Stimulated activated CD8-positive, alpha-beta memory T cell treated with anti-CD3 and anti-CD28 coated beads, Interleukin-15, amount 100 ng/mL, for 24 hours (primary cell): Measurements from ENCODE around the gene ARHGAP21.
A peak's percentile ranks its signal among the peaks of the same experiment; 100 is the strongest.

Experiments
- DNase-seq: peaks from one replicate; pipeline ENCODE4 v3.0.0-alpha.2; 2020; ENCODE audit warnings: low read depth

Gene ARHGAP21

DNA sequence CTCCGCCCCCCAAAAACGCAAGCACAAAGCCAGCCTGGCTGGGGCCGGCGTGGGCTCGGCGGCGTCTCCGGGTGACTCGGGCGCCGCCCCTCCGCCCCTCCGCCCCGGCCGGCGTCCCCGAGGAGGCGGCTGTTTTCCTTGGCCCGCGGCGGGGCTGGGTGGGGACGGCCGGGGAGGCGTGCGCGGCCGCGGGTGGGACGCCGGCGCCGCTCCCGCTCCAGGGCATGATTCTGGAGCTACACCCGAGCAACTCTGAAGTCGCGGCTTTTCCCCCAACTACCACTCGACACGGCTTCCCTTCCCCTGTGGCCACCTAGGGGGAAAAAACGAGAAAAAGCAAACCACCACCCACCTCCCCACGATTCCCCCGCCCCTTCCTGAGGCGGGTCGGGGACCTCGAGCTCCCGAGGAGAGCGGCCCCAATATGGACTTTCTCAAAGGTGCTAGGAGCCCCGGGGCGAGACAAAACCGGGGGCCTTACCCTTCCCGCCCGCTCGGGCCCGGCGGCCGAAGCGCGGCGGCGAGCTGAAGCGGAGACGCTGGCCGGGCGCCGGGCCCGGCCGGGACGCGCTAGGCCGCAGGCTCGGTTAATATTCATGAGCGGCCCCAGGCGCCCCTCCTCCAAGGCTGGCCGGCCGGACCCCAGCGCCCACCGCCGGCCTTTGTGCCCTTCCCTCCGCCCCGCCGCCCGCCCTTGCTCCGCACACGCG is 856 bp downstream of the ARHGAP21 start:
- DNase-seq: peak; percentile 18

DNA sequence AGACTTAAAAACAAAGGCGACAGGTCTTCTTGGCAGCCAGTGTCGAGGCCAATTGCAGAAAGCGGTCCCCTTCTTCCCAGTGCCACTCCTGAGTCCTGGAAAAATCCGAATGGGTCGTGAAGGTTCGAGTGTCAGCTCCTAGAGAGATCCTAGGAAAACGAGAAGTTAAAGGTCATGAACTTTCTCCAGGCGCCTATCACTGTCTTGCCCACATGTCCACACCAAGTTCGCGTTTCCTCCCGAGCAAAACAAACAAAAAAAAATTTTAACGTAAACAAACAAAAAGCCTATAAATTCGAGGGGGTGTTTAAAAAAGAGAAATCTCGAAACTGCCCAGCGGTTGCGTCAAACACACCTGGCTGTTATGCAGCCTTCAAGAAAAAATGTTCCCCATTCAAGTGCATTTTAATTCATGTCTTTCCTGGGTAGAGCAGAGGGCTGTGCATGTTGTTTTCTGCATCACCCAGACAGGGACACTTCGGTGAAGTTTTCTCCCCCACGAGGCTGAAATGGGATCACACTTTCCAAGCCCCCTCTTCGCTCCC is 1.5 kb downstream of the ARHGAP21 start:
- no peak for DNase-seq

DNA sequence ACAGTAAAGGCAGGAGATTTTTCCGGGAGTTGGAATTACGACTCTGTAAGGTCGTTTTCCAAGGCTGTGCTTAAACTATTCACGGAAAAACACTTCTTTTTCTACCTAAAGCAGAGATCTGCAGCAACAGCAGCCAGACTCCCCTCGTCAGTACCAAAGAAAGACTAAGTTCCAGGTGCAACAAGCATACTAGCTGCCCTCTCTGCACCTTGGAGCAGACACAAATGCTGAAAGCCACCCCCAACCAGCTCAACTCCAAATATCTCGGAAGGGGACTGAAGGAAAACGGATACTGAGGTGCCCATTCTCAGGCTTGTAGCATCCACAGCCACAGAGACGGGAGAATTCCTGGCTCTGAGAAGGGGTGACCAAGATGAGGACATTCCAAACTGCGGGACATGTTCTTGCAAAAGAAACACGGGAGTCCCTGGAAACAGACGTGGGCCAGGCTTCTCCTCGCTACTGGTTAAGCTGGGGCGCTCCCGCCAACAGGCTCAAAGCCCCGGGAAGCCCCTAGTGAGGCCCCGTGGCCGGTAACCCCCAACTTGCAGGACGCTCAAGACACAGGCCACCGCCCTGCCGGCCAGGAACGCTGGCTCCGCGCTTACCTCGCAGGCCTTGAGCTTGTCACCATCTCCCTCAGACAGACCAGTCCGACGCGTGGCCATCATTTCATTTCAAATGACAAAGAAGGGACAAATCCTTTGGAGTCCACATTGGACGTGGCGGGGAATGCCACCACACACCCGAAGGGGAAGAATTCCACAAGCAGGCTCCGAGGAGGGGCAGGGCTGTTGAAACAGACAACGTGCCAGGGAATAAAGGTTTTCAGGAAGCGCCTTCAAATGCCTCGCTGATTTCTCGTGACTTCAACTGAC is 2.2 kb downstream of the ARHGAP21 start:
- DNase-seq: no peak

DNA sequence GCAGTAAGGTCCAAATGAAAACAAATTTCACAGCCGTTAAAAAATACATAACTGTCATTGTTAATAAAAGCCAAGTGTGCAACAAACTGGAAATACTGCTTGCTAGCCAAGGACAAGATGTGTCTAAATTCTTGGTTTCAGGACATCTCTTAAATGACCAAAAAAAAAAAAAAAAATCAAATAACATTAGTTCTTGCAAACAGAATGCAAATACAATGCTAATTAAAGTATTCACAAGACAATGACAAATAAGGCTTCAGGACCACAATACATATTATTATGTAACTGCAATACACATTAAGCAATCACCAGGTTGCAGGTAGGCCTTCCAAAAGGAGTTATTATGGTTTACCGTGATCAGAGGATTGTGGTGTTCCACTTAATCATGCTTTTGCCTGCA is 3.6 kb downstream of the ARHGAP21 start:
- DNase-seq: no peak

DNA sequence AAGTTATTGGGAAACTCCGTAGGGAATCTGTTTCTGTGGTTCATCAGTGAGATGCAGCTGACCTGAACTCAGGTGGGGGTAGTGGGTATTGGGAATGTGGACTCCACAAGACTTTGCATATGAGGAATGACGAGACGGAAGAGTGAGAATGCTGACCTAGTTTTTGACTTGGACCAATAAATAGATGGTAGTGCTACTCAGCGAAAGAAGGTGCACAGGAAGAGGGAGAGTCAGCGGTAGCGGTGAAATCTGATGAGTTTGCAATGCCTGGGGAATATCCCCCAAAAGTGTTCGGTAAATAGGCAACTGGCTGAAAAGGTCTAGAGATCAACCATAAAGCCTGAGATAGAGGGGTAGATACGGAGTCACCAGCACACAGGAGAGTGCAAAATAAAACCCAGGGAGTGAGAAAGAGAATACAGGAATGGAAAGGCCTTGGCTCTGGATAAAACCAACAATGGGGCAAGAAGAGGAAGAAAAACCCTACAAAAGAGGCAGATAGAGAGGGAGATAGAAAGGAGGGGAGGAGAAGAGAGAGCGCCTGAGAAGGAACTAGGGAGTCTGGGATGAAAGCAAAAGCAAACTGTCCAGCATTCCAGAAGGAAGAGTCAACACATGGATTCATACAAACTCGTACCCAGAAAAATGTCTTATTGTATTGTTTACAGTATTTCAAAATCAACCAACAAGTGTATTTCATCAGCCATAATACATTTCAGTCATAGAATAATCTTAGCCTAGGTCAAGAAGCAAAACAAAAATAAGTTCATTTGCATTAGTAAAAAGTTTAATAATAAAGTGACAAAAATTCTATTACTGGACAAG is 5.4 kb downstream of the ARHGAP21 start:
- no peak for DNase-seq

GRCh38 chr10:24716295-24716694 is 7.4 kb downstream of the ARHGAP21 start:
- no peak for DNase-seq

DNA sequence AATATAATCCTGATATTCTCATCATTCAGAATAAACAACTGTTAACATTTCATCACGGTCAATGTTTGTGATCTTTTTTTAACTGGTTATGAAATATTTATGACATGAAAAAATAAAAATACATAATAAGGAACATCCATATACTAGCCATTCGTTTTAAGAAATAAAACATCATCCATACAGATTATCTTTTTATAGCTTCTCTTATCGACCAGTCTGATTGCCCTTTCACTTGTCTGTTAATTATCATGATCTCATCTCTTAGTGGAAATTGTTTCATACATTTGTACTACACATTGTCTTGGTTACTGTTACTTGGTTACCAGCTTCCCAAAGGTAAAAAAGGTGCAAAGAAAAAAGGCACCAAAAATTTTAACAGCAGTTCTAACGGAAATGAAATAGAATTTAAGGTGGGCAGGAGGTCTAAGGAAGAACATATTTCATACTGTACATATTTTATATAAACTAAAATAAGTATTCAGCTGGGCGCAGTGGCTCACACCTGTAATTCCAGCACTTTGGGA is 8.4 kb downstream of the ARHGAP21 start:
- DNase-seq: no peak

DNA sequence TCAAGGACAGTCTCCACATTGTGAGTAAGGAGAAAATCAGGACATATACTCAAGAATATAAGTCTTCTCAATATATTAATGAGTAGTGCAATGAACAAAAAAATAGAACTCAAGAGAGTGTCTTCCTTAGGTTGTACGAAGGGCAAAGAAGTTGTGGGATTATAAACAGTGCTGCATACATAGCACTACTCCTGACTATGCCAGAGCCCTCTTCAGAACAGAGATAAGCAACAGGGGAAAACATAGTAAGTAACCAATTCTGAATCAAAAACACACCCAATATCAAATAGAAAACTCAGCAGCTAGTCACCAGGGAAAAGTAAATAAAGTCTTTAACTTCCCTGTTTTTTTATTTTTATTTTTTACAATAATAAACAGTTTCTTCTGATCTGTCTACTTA is 10.6 kb downstream of the ARHGAP21 start:
- DNase-seq: no peak

DNA sequence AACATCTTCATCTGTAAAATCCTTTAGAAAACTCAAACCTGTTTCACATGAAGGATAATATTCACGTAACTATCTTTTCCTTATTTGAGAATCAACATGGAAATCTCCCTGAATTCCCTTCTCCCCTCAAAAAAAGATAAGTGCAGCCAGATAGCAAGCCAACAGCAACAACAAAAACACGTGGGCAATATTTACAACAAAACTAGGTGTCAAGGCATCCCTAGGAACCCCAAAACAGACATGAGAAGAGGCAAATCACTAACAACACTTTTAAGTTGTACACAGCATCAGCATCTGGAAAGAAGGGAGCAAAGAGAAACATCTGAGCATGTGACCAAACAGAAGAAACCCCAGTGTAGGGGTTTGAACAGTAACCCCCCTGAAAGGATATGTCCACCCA is 12.2 kb downstream of the ARHGAP21 start:
- no peak for DNase-seq

DNA sequence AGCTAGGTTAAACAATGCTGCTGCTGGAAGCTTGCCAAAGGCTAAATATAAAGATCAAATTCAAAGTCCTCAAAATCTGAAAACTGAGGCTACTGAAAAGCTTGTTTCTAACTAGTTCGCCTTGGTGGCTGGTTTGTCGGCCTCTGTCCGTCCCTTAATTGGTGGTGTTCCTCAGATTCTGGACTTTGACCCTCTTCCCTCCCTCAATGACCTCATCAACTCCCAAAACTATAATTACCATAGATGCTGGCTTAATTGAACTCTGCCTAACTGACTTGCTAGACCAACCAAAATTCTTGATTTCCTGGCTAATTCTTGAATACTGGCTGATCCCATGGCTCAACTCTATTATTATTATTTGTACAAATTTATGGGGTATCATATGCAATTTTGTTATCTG is 15.6 kb downstream of the ARHGAP21 start:
- no peak for DNase-seq

GRCh38 chr10:24707445-24707844 is 16.2 kb downstream of the ARHGAP21 start:
- no peak for DNase-seq

- DNase-seq: no peak
Measured at GRCh38 chr10:24706479-24707118, 17.1 kb downstream of the ARHGAP21 start.

DNA sequence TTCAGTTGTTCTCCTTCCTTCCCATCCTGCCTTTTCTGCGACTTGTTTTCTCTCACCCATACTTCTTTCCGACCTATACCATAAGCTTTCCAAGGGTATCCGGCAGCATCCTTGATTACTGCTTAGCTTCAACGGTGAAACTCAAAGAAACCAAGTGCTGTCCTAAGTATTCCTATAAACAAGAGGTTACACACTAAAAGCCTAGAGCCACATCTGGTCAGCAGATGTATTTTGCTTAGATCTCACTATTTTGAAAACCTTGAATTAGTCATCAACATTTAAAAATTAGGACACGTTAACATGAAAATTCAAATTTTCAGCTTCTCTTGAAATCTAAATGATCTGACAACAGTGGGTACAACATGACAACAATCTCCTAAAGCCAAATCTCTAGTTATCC is 20.0 kb downstream of the ARHGAP21 start:
- DNase-seq: no peak

- no peak for DNase-seq
Measured at GRCh38 chr10:24701447-24701846, 22.2 kb downstream of the ARHGAP21 start.

- DNase-seq: no peak
Measured at GRCh38 chr10:24700948-24701347, 22.7 kb downstream of the ARHGAP21 start.

DNA sequence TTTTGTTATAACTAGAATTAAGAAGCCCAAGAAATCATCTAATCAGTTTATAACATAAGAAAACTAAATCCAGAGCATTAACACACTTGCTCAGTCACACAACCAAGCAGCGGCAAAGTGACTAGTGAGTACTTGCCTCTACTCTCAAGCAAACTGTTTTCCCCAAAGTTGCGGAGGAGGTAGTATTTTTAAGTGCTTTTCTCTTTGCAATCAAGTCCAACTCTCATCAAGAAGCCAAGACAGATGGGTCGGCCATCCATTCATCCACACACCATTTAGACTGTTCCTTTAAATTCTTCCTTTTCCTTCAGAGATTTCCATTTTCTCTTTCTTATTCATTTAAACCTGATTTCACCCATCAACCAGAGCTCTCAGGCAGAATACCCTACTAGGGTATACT is 25.4 kb downstream of the ARHGAP21 start:
- no peak for DNase-seq

GRCh38 chr10:24697080-24697479 is 26.6 kb downstream of the ARHGAP21 start:
- DNase-seq: no peak

GRCh38 chr10:24695452-24695851 is 28.2 kb downstream of the ARHGAP21 start:
- DNase-seq: no peak

- no peak for DNase-seq
Measured at GRCh38 chr10:24694086-24694485, 29.6 kb downstream of the ARHGAP21 start.

- no peak for DNase-seq
Measured at GRCh38 chr10:24690961-24691512, 32.6 kb downstream of the ARHGAP21 start.

DNA sequence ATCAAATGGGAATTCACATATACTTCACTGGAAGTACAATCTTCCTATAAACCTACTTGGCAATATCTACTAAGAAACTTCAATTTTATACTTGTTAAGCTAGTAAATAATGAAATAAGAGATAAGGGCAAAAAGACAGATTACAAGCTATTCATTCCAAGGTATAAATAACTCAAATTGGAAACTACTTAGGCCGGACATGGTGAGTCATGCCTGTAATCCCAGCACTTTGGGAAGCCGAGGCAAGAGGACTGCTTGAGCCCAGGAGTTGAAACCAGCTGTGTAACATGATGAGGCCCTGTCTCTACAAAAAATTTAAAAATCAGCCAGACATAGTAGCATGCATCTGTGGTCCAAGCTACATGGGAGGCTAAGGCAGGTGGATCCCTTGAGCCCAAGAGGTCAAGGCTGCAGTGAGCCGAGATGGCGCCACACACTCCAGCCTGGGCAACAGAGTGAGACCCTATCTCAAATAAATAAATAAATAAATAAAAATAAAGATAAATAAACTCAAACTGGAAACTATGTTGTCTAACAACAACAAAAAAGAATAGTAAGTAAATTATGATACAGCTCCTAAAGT is 37.6 kb downstream of the ARHGAP21 start:
- DNase-seq: no peak
